Measurements from ENCODE around the gene ZBP1. TPM values are rescaled to one million over a fixed set of nuclear protein-coding genes. Genes with fewer than 3 reads are reported as not detected.

Gene ZBP1
- total RNA-seq, 1 experiment from 2014 or later = not detected

DNA sequence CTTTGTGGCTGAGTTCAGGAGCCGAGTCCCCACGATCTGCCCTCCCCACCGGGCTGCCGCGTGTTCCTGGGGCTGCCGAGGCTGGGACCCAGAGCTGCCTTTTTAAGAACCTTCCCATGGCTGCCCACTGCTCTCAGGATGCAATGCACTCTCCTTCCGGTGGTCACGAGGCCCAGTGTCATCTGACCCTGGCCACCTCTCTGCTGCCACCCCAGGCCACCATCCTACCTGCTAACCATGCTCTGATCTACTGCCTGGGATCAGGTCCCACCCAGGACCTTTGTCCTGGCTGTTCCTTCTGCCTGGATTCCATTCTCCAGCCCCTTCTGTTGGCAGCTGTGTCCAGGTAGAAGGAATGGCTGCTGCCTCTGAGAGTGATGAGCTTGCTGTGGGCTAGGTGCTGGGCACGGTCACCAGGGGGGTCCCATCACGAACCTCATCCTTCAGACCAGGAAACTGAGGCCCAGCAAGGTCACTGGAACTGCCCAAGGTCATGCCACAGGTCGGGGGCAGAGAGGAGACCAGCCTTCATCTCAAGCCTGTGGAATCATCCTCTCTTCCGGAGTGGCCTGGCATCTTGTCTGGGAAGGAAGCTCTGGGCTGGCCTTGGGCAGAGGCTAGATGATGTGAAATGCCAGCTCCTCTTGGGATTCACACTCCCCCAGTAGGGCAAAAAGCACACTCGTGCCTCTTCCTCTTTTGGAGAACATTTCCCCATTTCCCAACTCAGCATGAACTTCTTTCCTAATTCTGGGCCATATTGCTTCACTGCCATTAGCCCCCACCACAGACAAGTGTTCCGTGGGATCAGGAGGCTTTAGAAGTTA is 38.8 kb downstream of the ZBP1 start:
- H3K36me3 Mint-ChIP-seq (ENCODE audit: insufficient read depth, unreplicated experiment) = no peaks in the 10 kb centered on the region
- Histone ChIP-seq H3K4me1 (no peaks in the 10 kb centered on the region), H3K4me3 (ENCODE audit: low read depth, low read length) (no peak overlapping the region), H3K27me3 (replicated peaks; ENCODE audit: control insufficient read depth, insufficient read depth, low read length) (no peaks in the 10 kb centered on the region; the same call in 1 of the 2 replicates), H3K9me3 (no peaks in the 10 kb centered on the region), H3K36me3 (ENCODE audit: control insufficient read depth, insufficient read depth, low read length) (no peaks in the 10 kb centered on the region)
- no TSS peak for BruUV-seq (replicated peaks)
- H3K27ac Mint-ChIP-seq (ENCODE audit: unreplicated experiment) = no peak overlapping the region
- ChIA-PET POLR2A (no interaction called here), CTCF (interaction anchor here (0.6 to 1.0 kb wide), 2 partner anchors 65 to 1110 kb away, joined by 3 read pairs; no protein-coding TSS in a partner anchor)
- H3K4me3 Mint-ChIP-seq (ENCODE audit: unreplicated experiment) = no peak overlapping the region
- no peaks in the 10 kb centered on the region for H3K9me3 Mint-ChIP-seq (ENCODE audit: unreplicated experiment)
- peaks cover 11% of the 10 kb centered on the region for H3K27me3 Mint-ChIP-seq (ENCODE audit: insufficient read depth, unreplicated experiment)
- intact Hi-C loops (cut with micrococcal nuclease; ENCODE audit: unreplicated experiment) = loop anchor here (2.0 kb wide), 1 partner anchor 21 kb away; the partner anchor contains the start of gene PCK1
- TF ChIP-seq, protein P1, sequence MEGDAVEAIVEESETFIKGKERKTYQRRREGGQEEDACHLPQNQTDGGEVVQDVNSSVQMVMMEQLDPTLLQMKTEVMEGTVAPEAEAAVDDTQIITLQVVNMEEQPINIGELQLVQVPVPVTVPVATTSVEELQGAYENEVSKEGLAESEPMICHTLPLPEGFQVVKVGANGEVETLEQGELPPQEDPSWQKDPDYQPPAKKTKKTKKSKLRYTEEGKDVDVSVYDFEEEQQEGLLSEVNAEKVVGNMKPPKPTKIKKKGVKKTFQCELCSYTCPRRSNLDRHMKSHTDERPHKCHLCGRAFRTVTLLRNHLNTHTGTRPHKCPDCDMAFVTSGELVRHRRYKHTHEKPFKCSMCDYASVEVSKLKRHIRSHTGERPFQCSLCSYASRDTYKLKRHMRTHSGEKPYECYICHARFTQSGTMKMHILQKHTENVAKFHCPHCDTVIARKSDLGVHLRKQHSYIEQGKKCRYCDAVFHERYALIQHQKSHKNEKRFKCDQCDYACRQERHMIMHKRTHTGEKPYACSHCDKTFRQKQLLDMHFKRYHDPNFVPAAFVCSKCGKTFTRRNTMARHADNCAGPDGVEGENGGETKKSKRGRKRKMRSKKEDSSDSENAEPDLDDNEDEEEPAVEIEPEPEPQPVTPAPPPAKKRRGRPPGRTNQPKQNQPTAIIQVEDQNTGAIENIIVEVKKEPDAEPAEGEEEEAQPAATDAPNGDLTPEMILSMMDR (IDR thresholded peaks at IDR 0.05; ENCODE audit: insufficient read depth in 1 of 2, low read depth in 1 of 2, low read length in 1 of 2, severe bottlenecking in 1 of 2, unreplicated experiment in 1 of 2) = no peak
- H3K4me1 Mint-ChIP-seq (ENCODE audit: low read depth, unreplicated experiment) = no peaks in the 10 kb centered on the region
- DNase-seq = no peak

DNA sequence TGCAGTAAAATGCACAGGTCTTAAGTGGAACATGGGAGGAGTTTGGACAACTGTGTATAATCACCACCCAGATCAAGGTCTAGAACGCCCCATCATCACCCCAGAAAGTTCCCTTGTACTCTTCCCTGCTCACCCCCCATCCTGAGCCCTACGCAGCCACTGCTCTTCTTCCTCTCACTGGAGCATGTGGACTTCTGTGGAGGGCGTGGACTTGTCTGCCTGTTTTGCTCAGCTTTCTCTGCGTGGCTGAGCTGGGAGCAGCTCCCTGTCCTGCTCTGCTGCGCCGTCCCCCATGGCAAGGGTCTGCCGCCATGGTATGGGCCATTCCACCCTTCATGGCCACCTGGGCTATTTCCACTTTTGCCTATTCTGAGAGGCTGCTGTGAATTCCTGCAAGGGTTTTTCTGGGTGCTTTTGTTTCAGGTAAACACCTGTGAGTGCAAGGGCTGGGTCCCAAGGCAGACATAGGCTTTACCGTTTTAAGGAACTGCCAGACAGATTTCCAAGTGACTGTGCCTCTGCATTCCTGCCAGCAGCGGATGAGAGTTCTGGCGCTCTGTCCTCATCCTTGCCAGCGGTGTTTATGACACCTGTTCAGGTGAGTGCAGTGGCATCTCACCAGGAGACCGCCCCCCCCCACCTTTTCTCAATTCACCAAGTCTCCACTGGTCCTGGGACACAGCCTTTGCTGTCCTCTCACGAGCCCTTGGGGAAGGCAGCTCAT is 39.6 kb downstream of the ZBP1 start:
- peaks cover 11% of the 10 kb centered on the region for H3K27me3 Mint-ChIP-seq (ENCODE audit: insufficient read depth, unreplicated experiment)
- intact Hi-C loops (cut with micrococcal nuclease; ENCODE audit: unreplicated experiment) = loop anchor here (2.0 kb wide), 1 partner anchor 20 kb away; the partner anchor contains the start of gene PCK1
- H3K4me3 Mint-ChIP-seq (ENCODE audit: unreplicated experiment) = no peak overlapping the region
- Histone ChIP-seq H3K27me3 (replicated peaks; ENCODE audit: control insufficient read depth, insufficient read depth, low read length) (no peaks in the 10 kb centered on the region; the same call in 1 of the 2 replicates), H3K4me3 (ENCODE audit: low read depth, low read length) (no peak overlapping the region), H3K4me1 (no peaks in the 10 kb centered on the region), H3K36me3 (ENCODE audit: control insufficient read depth, insufficient read depth, low read length) (no peaks in the 10 kb centered on the region), H3K9me3 (no peaks in the 10 kb centered on the region)
- no peaks in the 10 kb centered on the region for H3K4me1 Mint-ChIP-seq (ENCODE audit: low read depth, unreplicated experiment)
- no peak overlapping the region for H3K27ac Mint-ChIP-seq (ENCODE audit: unreplicated experiment)
- ChIA-PET POLR2A (no interaction called here), CTCF (interaction anchor here (0.7 kb wide), 1 partner anchor 292 kb away, joined by 3 read pairs; no protein-coding TSS in a partner anchor)
- H3K9me3 Mint-ChIP-seq (ENCODE audit: unreplicated experiment) = no peaks in the 10 kb centered on the region
- DNase-seq = no peak
- TF ChIP-seq, protein P1 (IDR thresholded peaks at IDR 0.05; ENCODE audit: insufficient read depth in 1 of 2, low read depth in 1 of 2, low read length in 1 of 2, severe bottlenecking in 1 of 2, unreplicated experiment in 1 of 2) = no peak
- no TSS peak for BruUV-seq (replicated peaks)
- H3K36me3 Mint-ChIP-seq (ENCODE audit: insufficient read depth, unreplicated experiment) = no peaks in the 10 kb centered on the region

DNA sequence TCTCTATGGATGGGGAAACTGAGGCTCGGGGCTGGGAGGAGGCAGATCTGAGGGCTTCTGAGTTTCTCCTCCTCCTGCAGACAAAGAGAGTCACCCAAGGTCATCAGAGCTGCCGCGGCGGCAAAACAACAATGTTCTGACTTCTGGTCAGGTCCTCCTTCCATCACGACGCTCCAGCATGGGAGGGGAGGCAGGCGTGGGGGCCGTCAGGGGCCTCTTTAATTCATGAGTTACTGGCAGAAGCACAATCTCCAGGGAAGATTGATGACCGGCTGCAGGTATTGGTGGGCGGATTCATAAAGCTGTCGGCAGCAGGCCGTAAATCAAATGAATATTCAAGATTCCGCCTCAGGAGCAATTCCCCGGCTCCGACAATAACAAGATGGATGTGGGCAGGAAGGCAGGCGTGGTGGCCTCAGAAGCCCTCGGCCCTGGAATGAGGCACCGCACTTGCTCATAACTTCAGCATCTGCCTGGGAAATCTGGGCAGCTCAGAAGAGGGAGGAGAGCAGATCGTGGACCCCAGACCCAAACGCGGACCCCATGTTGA is 40.3 kb downstream of the ZBP1 start:
- no peak overlapping the region for H3K4me3 Mint-ChIP-seq (ENCODE audit: unreplicated experiment)
- peaks cover 11% of the 10 kb centered on the region for H3K27me3 Mint-ChIP-seq (ENCODE audit: insufficient read depth, unreplicated experiment)
- H3K27ac Mint-ChIP-seq (ENCODE audit: unreplicated experiment) = no peak overlapping the region
- Histone ChIP-seq H3K27me3 (replicated peaks; ENCODE audit: control insufficient read depth, insufficient read depth, low read length) (no peaks in the 10 kb centered on the region; the same call in 1 of the 2 replicates), H3K9me3 (no peaks in the 10 kb centered on the region), H3K4me3 (ENCODE audit: low read depth, low read length) (no peak overlapping the region), H3K4me1 (no peaks in the 10 kb centered on the region), H3K36me3 (ENCODE audit: control insufficient read depth, insufficient read depth, low read length) (no peaks in the 10 kb centered on the region)
- TF ChIP-seq, protein P1 (IDR thresholded peaks at IDR 0.05; ENCODE audit: insufficient read depth in 1 of 2, low read depth in 1 of 2, low read length in 1 of 2, severe bottlenecking in 1 of 2, unreplicated experiment in 1 of 2) = no peak
- no peaks in the 10 kb centered on the region for H3K4me1 Mint-ChIP-seq (ENCODE audit: low read depth, unreplicated experiment)
- H3K36me3 Mint-ChIP-seq (ENCODE audit: insufficient read depth, unreplicated experiment) = no peaks in the 10 kb centered on the region
- no peak for DNase-seq
- ChIA-PET CTCF (interaction anchor here (0.6 to 0.7 kb wide), 2 partner anchors 293 to 658 kb away, joined by 3 read pairs; no protein-coding TSS in a partner anchor), POLR2A (no interaction called here)
- intact Hi-C loops (cut with micrococcal nuclease; ENCODE audit: unreplicated experiment) = loop anchor here (2.0 kb wide), 1 partner anchor 19 kb away; the partner anchor contains the start of gene PCK1
- no TSS peak for BruUV-seq (replicated peaks)
- no peaks in the 10 kb centered on the region for H3K9me3 Mint-ChIP-seq (ENCODE audit: unreplicated experiment)
